Fibroblast of mammary gland (primary cell): ENCODE results near the gene ARF5.

ENCODE experiments used
- DNase-seq: peaks from one replicate; pipeline ENCODE4 v3.0.0-alpha.2; 2010; ENCODE audit warnings: low read depth
- H3K4me3 ChIP-seq: 2 replicates; pipeline ENCODE4 v1.5.1; 2011; ENCODE audit warnings: low read depth, mild to moderate bottlenecking, low read length, moderate library complexity; ENCODE audit not compliant: control insufficient read depth
- CTCF ChIP-seq: conservative IDR thresholded peaks from 2 replicates; pipeline ENCODE4 v1.5.1; 2011; ENCODE audit warnings: low read depth, low read length, inconsistent platforms; ENCODE audit not compliant: control insufficient read depth, insufficient read depth

Gene ARF5

GRCh38 chr7:127595737-127596136 is 7.5 kb downstream of the ARF5 start:
- TF ChIP-seq CTCF = no peak
- DNase-seq = no peak
- no peak overlapping the region for H3K4me3 ChIP-seq

GRCh38 chr7:127598318-127598717 is 10.1 kb downstream of the ARF5 start:
- peak; percentile 21 for DNase-seq
- no peak overlapping the region for H3K4me3 ChIP-seq
- peak; percentile 50 for TF ChIP-seq CTCF

- DNase-seq = no peak
- no peak for TF ChIP-seq CTCF
- H3K4me3 ChIP-seq = no peak overlapping the region
Measured at GRCh38 chr7:127600885-127601284, 12.7 kb downstream of the ARF5 start.

GRCh38 chr7:127608446-127608845 is 20.2 kb downstream of the ARF5 start:
- TF ChIP-seq CTCF = no peak

GRCh38 chr7:127609297-127609696 is 21.1 kb downstream of the ARF5 start:
- no peak for DNase-seq
- H3K4me3 ChIP-seq = no peak overlapping the region
- TF ChIP-seq CTCF = no peak

More at GRCh38 chr7:127608446-127608845, 20.2 kb downstream of the ARF5 start:
- no peak for DNase-seq
- H3K4me3 ChIP-seq = no peak overlapping the region

GRCh38 chr7:127612263-127612662 is 24.1 kb downstream of the ARF5 start:
- no peak for TF ChIP-seq CTCF
- H3K4me3 ChIP-seq = no peak overlapping the region
- no peak for DNase-seq

- TF ChIP-seq CTCF = no peak
- no peak for DNase-seq
- no peak overlapping the region for H3K4me3 ChIP-seq
Measured at GRCh38 chr7:127616724-127617123, 28.5 kb downstream of the ARF5 start.
